Endothelial cell (in vitro differentiated cells): ENCODE results near the gene CD22. TPM values are rescaled to one million over a fixed set of nuclear protein-coding genes. Genes with fewer than 3 reads are reported as not detected.
"Not testable (repeated sequence)": the region's sequence is repeated elsewhere in the genome, so short reads cannot be mapped to it uniquely, and the experiment has no call there.

ENCODE experiments used
- DNase-seq: peaks from one replicate; pipeline ENCODE4 v3.0.0; 2021; ENCODE audit warnings: low spot score
- H3K27ac Mint-ChIP-seq: one replicate; pipeline ENCODE4 v1.8.0; 2021; ENCODE audit warnings: mixed read lengths, inconsistent platforms; ENCODE audit not compliant: unreplicated experiment
- H3K27me3 Mint-ChIP-seq: one replicate; pipeline ENCODE4 v1.8.0; 2021; ENCODE audit warnings: mild to moderate bottlenecking, moderate library complexity, mixed read lengths, inconsistent platforms; ENCODE audit not compliant: unreplicated experiment
- H3K36me3 Mint-ChIP-seq: one replicate; pipeline ENCODE4 v1.8.0; 2021; ENCODE audit warnings: mild to moderate bottlenecking, low read depth, mixed read lengths, inconsistent platforms; ENCODE audit not compliant: unreplicated experiment
- H3K4me1 Mint-ChIP-seq: one replicate; pipeline ENCODE4 v1.8.0; 2021; ENCODE audit warnings: mild to moderate bottlenecking, mixed read lengths, inconsistent platforms; ENCODE audit not compliant: unreplicated experiment
- H3K4me3 Mint-ChIP-seq: one replicate; pipeline ENCODE4 v1.8.0; 2021; ENCODE audit warnings: mild to moderate bottlenecking, mixed read lengths, inconsistent platforms; ENCODE audit not compliant: unreplicated experiment
- H3K9me3 Mint-ChIP-seq: one replicate; pipeline ENCODE4 v1.8.0; 2021; ENCODE audit warnings: mixed read lengths, inconsistent platforms; ENCODE audit not compliant: unreplicated experiment
- CTCF ChIP-seq: fragments of 200-600 bp; sonication (generic); IDR thresholded peaks from one replicate; pipeline ENCODE4 v1.5.0; 2021; ENCODE audit warnings: antibody characterized with exemption; ENCODE audit not compliant: unreplicated experiment
- total RNA-seq: library from RNA; stranded (reverse); fragmentation: NEBNext Ultra II Directional; extraction: Animal tissue kit (Norgen Biotek cat#: 25700); gene quantifications from one replicate; pipeline ENCODE4 v1.2.1, GENCODE V29; 2021; ENCODE audit not compliant: unreplicated experiment

The CD22 gene
- total RNA-seq, 1 donor from 2014 or later = not detected

- H3K27ac Mint-ChIP-seq = peak overlapping the region; percentile 61
- no peak for DNase-seq
- no peak overlapping the region for H3K4me3 Mint-ChIP-seq
- no peaks in the 10 kb centered on the region for H3K36me3 Mint-ChIP-seq
- no peak for TF ChIP-seq CTCF
- no peaks in the 10 kb centered on the region for H3K9me3 Mint-ChIP-seq
- peaks cover 2% of the 10 kb centered on the region for H3K27me3 Mint-ChIP-seq
- H3K4me1 Mint-ChIP-seq = peaks cover 8% of the 10 kb centered on the region
Measured at GRCh38 chr19:35354898-35355297, 25.9 kb downstream of the CD22 start.

GRCh38 chr19:35355791-35356460 lies 26.9 kb downstream of the CD22 start:
- no peak for DNase-seq
- Mint-ChIP-seq H3K27ac (no peak overlapping the region), H3K4me3 (no peak overlapping the region), H3K4me1 (peaks cover 8% of the 10 kb centered on the region), H3K27me3 (peaks cover 2% of the 10 kb centered on the region), H3K36me3 (no peaks in the 10 kb centered on the region), H3K9me3 (no peaks in the 10 kb centered on the region)
- no peak for TF ChIP-seq CTCF

- DNase-seq = no peak
- Mint-ChIP-seq H3K27me3 (peaks cover 4% of the 10 kb centered on the region), H3K27ac (no peak within 1 kb of the TSS), H3K4me1 (peaks cover 8% of the 10 kb centered on the region), H3K36me3 (no peaks in the 10 kb centered on the region), H3K4me3 (no peak within 1 kb of the TSS), H3K9me3 (no peaks in the 10 kb centered on the region)
- no peak for TF ChIP-seq CTCF
Measured at GRCh38 chr19:35357867-35358573, 29.0 kb downstream of the CD22 start, which contains the start of gene FFAR3. FFAR3 (plus strand) TSS chr19:35358460; CDS start chr19:35358891, 431 bp downstream.

GRCh38 chr19:35358834-35359233 lies 29.8 kb downstream of the CD22 start:
- not testable (repeated sequence) for H3K9me3 Mint-ChIP-seq, H3K27me3 Mint-ChIP-seq, DNase-seq, H3K36me3 Mint-ChIP-seq, H3K4me3 Mint-ChIP-seq, H3K27ac Mint-ChIP-seq, H3K4me1 Mint-ChIP-seq

- not testable (repeated sequence) for H3K27me3 Mint-ChIP-seq, H3K4me1 Mint-ChIP-seq, H3K9me3 Mint-ChIP-seq, H3K4me3 Mint-ChIP-seq, H3K27ac Mint-ChIP-seq, DNase-seq, H3K36me3 Mint-ChIP-seq
Measured at GRCh38 chr19:35359395-35359794, 30.4 kb downstream of the CD22 start.

- not testable (repeated sequence) for H3K27me3 Mint-ChIP-seq, H3K4me1 Mint-ChIP-seq, H3K9me3 Mint-ChIP-seq
Measured at GRCh38 chr19:35360081-35360480, 31.1 kb downstream of the CD22 start.

More at GRCh38 chr19:35360081-35360480, 31.1 kb downstream of the CD22 start:
- H3K4me3 Mint-ChIP-seq, DNase-seq, H3K36me3 Mint-ChIP-seq, H3K27ac Mint-ChIP-seq: not testable (repeated sequence)
